ENCODE measurements around the gene SATL1. TPM values are rescaled to one million over a fixed set of nuclear protein-coding genes. Genes with fewer than 3 reads are reported as not detected.

SATL1 gene
- total and polyA plus RNA-seq, 2 experiments from 2014 or later, result 0.14 to 0.68 TPM

GRCh38 chrX:85108165-85108564, 135.4 kb downstream of the SATL1 start (continued):
- TF ChIP-seq ZNF462 (CRISPR knock-in tag; IDR thresholded peaks at IDR 0.05) (no peak), EZH2phosphoT487 (IDR thresholded peaks at IDR 0.05; ENCODE audit: unreplicated experiment) (no peak), JUNB (IDR thresholded peaks at IDR 0.05; ENCODE audit: unreplicated experiment) (no peak), ETS1 (IDR thresholded peaks at IDR 0.05) (no peak), NANOG (IDR thresholded peaks at IDR 0.05; ENCODE audit: borderline replicate concordance) (no peak), REST (IDR thresholded peaks at IDR 0.05; ENCODE audit: unreplicated experiment) (no peak), EZH2 (IDR thresholded peaks at IDR 0.05; ENCODE audit: low read depth, unreplicated experiment) (no peak), ZNF331 (CRISPR knock-in tag; IDR thresholded peaks at IDR 0.05; ENCODE audit: low read depth) (no peak), POLR2AphosphoS5 (IDR thresholded peaks at IDR 0.05; ENCODE audit: low read depth) (no peak), ZNF114 (CRISPR knock-in tag; IDR thresholded peaks at IDR 0.05) (no peak)

Measured in GM23338 (cell line).